ENCODE results near the gene ETFDH.

Gene ETFDH

GRCh38 chr4:158756588-158756987 lies 84.5 kb downstream of the ETFDH start:
- TF ChIP-seq ZFX (IDR thresholded peaks at IDR 0.05; ENCODE audit: borderline replicate concordance) (no peak), CTCF (IDR thresholded peaks at IDR 0.05) (no peak)
- no peak overlapping the region for H3K27ac ChIP-seq

- TF ChIP-seq CTCF (IDR thresholded peaks at IDR 0.05) (no peak), ZFX (IDR thresholded peaks at IDR 0.05; ENCODE audit: borderline replicate concordance) (no peak)
- H3K27ac ChIP-seq, result no peak overlapping the region
These were observed 86.0 kb downstream of the ETFDH start for GRCh38 chr4:158758142-158758541.

- TF ChIP-seq ZFX (IDR thresholded peaks at IDR 0.05; ENCODE audit: borderline replicate concordance) (no peak), CTCF (IDR thresholded peaks at IDR 0.05) (no peak)
These were observed 86.6 kb downstream of the ETFDH start for GRCh38 chr4:158758703-158759102.

More at GRCh38 chr4:158758703-158759102, 86.6 kb downstream of the ETFDH start:
- no peak overlapping the region for H3K27ac ChIP-seq
